ENCODE data around the gene FBXL22.
"Not testable (repeated sequence)": the region's sequence is repeated elsewhere in the genome, so short reads cannot be mapped to it uniquely, and the experiment has no call there.

FBXL22 gene

DNA sequence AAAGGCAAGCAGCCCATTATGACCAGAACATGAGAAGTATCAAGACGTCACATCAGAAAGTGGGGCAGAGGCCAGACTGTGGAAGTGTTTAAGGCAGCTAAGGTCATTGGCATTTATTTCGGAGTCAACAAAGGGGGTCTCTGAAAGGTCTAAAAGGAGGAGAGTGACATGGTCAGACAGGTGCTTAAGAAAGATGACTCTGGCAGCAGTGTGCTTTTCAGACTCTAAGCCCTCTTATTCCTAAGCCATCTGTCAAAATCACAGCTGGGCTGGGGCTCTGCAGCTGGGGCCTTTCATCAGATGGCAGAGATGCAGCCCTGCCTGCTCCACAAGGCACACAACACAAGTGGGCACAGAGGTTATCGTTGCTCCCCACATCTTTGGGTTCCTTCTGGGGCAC is 14.0 kb downstream of the FBXL22 start:
- no peak for DNase-seq (ENCODE audit: low read depth in 3 of 3)

DNA sequence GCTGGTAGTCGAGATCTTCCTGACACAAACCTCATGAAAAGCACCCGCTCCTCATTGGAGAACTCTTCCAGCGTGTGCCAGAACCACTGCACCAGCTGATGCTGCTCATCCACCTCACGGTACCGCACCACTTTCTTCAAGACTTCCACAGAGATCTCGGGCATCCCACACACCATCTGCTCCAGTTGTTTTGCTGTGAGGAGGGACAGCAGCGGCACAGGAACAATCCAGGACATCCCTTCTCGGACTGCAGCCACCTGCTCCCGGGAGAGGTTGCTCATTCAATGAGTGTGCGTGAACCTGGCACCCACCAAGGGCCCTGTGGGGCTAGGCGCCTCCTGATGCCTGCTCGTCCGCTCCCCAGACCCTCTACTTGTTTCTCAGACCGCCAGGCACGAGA is 15.1 kb downstream of the FBXL22 start:
- DNase-seq (ENCODE audit: low read depth in 3 of 3), result no peak

GRCh38 chr15:63615935-63616334 is 18.7 kb downstream of the FBXL22 start:
- no peak for DNase-seq (ENCODE audit: low read depth in 3 of 3)

DNA sequence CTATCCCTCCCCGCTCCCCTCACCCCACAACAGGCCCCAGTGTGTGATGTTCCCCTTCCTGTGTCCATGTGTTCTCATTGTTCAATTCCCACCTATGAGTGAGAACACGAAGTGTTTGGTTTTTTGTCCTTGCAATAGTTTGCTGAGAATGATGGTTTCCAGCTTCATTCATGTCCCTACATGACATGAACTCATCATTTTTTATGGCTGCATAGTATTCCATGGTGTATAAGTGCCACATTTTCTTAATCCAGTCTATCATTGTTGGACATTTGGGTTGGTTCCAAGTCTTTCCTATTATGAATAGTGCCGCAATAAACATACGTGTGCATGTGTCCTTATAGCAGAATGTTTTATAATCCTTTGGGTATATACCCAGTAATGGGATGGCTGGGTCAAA is 20.0 kb downstream of the FBXL22 start:
- not testable (repeated sequence) for DNase-seq (ENCODE audit: low read depth in 3 of 3)

- not testable (repeated sequence) for DNase-seq (ENCODE audit: low read depth in 3 of 3)
These were observed 20.4 kb downstream of the FBXL22 start for GRCh38 chr15:63617627-63618026.

DNA sequence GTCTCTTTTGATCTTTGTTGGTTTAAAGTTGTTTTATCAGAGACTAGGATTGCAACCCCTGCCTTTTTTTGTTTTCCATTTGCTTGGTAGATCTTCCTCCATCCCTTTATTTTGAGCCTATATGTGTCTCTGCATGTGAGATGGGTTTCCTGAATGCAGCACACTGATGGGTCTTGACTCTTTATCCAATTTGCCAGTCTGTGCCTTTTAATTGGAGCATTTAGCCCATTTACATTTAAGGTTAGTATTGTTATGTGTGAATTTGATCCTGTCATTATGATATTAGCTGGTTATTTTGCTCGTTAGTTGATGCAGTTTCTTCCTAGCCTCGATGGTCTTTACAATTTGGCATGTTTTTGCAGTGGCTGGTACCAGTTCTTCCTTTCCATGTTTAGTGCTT is 23.6 kb downstream of the FBXL22 start:
- not testable (repeated sequence) for DNase-seq (ENCODE audit: low read depth in 3 of 3)

DNA sequence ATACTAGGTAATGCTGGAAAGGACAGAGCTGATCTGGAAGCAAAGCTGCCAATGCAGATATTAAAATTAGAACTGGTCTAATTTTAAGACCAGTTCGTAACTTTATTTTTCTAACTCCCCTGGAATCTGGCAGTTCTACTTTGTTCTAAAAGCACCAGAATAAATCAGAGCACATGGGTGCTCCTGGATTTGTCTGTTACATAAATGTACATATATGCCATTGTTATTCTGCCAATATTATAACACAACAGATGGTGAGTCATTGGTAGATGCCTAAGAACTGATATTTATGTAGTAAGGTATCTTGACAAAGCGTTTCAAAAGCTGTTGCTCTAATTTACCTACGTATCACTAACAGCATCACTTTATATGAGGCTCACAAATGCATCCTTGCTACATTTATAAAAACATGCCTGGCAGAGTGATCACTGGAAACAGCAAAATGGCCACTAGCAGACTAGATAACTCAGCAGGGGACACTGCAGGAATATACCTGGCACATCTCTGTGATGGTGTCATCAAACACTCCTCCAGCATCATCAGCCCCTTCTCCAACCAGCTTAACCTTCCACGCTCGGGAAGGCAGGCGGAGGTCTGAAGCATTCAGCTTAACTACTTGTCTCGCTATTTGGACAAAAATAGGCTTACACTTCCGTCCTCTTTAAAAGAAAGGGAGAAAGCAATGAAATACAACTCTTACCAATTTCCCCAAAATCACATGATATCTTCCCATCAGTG is 26.2 kb downstream of the FBXL22 start:
- no peak for DNase-seq (ENCODE audit: low read depth in 3 of 3)

DNA sequence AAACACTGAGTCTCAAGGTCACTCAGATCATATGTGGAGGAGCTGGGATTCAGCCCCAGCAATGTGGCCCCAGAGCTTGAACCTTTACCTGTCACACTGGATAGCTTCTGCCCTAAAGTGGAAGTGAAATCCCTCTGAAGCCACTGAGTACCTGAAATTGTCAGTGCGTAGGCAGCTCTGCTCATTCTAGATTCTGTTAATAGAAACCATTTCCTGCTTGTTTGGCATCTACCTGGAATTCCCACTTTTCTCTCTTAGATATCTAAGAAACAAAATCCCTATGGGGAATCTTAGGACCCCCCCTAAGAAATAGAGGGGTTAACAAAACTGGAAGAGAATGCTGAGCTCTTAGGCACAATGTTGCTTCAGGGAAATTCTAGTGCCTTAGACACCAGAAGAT is 29.8 kb downstream of the FBXL22 start:
- DNase-seq (ENCODE audit: low read depth in 3 of 3), result no peak

DNA sequence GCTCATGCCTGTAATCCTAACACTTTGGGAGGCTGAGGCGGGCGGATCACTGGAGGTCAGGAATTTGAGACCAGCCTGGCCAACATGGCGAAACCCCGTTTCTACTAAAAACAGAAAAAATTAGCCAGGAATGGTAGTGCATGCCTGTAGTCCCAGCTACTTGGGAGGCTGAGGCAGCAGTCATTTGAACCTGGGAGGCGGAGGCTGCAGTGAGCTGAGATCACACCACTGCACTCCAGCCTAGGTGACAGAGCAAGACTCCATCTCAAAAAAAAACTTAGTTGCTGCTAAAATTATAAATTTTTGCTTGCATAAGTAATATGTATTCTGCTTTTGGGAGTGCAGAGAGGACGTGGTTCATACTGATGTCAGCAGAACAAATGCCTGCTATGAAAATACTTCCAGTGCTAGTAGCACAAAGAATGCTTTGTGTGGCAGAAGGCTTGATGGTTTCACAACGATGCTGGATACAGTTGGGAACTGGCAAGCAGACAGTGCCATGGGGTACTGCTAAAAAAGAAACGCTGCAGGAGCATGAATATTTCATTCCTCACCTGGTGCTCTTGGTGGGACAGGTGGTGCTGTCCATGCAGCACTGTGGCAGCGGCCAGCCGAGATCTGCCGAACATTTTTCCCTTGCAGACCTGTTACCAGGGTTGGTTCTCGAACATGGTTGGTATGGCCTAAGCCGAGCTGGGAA is 31.1 kb downstream of the FBXL22 start:
- DNase-seq (ENCODE audit: low read depth in 3 of 3), result no peak

- no peak for DNase-seq (ENCODE audit: low read depth in 3 of 3)
These were observed 33.0 kb downstream of the FBXL22 start for GRCh38 chr15:63630036-63630751.

GRCh38 chr15:63633312-63633711 is 36.1 kb downstream of the FBXL22 start:
- no peak for DNase-seq (ENCODE audit: low read depth in 3 of 3)

GRCh38 chr15:63634154-63634553 is 37.0 kb downstream of the FBXL22 start:
- no peak for DNase-seq (ENCODE audit: low read depth in 3 of 3)

GRCh38 chr15:63636518-63637061 is 39.4 kb downstream of the FBXL22 start:
- no peak for DNase-seq (ENCODE audit: low read depth in 3 of 3)

GRCh38 chr15:63638839-63639238 is 41.7 kb downstream of the FBXL22 start:
- no peak for DNase-seq (ENCODE audit: low read depth in 3 of 3)

DNA sequence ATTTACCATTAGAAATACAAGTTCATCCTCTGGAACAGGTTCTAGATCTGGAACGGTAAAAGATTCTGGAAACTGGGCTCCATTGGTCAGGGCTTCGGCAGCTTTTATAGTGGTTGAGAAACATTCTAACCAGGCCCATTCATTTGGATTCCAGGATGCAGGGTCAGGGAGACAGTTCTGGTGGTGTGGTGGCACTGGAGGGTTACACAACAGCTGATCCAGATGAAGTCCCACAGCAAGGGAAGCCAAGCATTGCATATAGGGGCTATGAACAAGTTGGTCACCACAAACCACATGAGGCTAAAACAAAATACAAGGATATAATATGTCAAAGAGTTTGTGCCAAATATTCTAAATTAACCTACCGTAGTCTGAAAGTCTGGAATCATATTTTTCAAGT is 43.0 kb downstream of the FBXL22 start:
- DNase-seq (ENCODE audit: low read depth in 3 of 3), result no peak
